GM12878 (cell line): ENCODE data around the gene DCLK2. TPM values are rescaled to one million over a fixed set of nuclear protein-coding genes. Genes with fewer than 3 reads are reported as not detected.

ENCODE experiments used
- ATAC-seq: fragments of 200-7000 bp; cut with Tn5 transposase; 3 replicates; pipeline ENCODE4 v1.9.1; 2020; ENCODE audit warnings: mild to moderate bottlenecking, moderate library complexity
- BruUV-seq: library from RNA; stranded (reverse); fragments of 400-500 nt; replicated peaks from 2 replicates; lab custom pipeline; 2021; lab: Mats Ljungman, UMichigan
- CTCF ChIA-PET: fragments of 300-600 bp; sonication (Branson Sonifier 250); formaldehyde crosslinking; extraction: SDS; loops from one replicate; lab custom pipeline; 2021; ENCODE audit warnings: inconsistent platforms; lab: Yijun Ruan, JAX
- POLR2A ChIA-PET: fragments of 350-600 bp; formaldehyde crosslinking; extraction: SDS; loops from one replicate; lab custom pipeline; 2021; ENCODE audit warnings: inconsistent platforms; lab: Charles Lee
- RAD21 ChIA-PET: fragments of 300-600 bp; sonication (Branson Sonifier 250); formaldehyde crosslinking; loops from one replicate; lab custom pipeline; 2023; ENCODE audit warnings: antibody characterized with exemption; ENCODE audit not compliant: unreplicated experiment; lab: Charles Lee
- SMC1A ChIA-PET: fragments of 300-600 bp; sonication (Branson Sonifier 250); formaldehyde crosslinking; loops from one replicate; lab custom pipeline; 2023; ENCODE audit not compliant: unreplicated experiment, uncharacterized antibody; lab: Charles Lee
- DNase-seq: peaks from one replicate; pipeline ENCODE4 v3.0.0-alpha.2; 2011; ENCODE audit warnings: low read depth, low spot score
- FAIRE-seq: peaks from 3 replicates; lab custom pipeline; 2011; peaks lifted over from hg19 to GRCh38; lab: Jason Lieb, UNC
- H2AFZ ChIP-seq: 2 replicates; pipeline ENCODE4 v1.6.0; 2011; ENCODE audit warnings: low read depth, low read length, control low read depth; ENCODE audit not compliant: control insufficient read depth
- H3K27ac ChIP-seq: 2 replicates; pipeline ENCODE4 v1.5.1; 2011; ENCODE audit warnings: control low read depth; ENCODE audit not compliant: control insufficient read depth, insufficient read depth
- H3K27me3 ChIP-seq, 2 experiments: replicated peaks in 1 of 2; 2 replicates each; pipeline versions ENCODE4 v1.6.0 to v1.6.1; 2011; ENCODE audit warnings: low read length in 1 of 2; ENCODE audit not compliant: control insufficient read depth in 2 of 2, insufficient read depth in 2 of 2
- H3K36me3 ChIP-seq, 2 experiments: 2 replicates each; pipeline ENCODE4 v1.5.1; 2011; ENCODE audit warnings: low read length in 1 of 2; ENCODE audit not compliant: control insufficient read depth in 2 of 2, insufficient read depth in 2 of 2
- H3K4me1 ChIP-seq: 2 replicates; pipeline ENCODE4 v1.6.1; 2011; ENCODE audit warnings: mild to moderate bottlenecking, low read length, moderate library complexity, mixed read lengths; ENCODE audit not compliant: control insufficient read depth, insufficient read depth
- H3K4me2 ChIP-seq: 2 replicates; pipeline ENCODE4 v1.6.0; 2011; ENCODE audit warnings: control low read depth; ENCODE audit not compliant: control insufficient read depth, insufficient read depth
- H3K4me3 ChIP-seq: fragments of 200-600 bp; sonication (generic); 2 replicates; pipeline ENCODE4 v1.5.1; 2016
- H3K79me2 ChIP-seq: 2 replicates; pipeline ENCODE4 v1.6.0; 2011; ENCODE audit warnings: low read length; ENCODE audit not compliant: control insufficient read depth, insufficient read depth
- H3K9ac ChIP-seq: 2 replicates; pipeline ENCODE4 v1.8.0; 2011; ENCODE audit warnings: low read length, control low read depth, mixed read lengths; ENCODE audit not compliant: control insufficient read depth, insufficient read depth
- H3K9me3 ChIP-seq: replicated peaks from 3 replicates; pipeline ENCODE4 v1.5.1; 2011; ENCODE audit warnings: mild to moderate bottlenecking, low read length; ENCODE audit not compliant: control insufficient read depth, insufficient read depth
- H4K20me1 ChIP-seq: 2 replicates; pipeline ENCODE4 v1.6.0; 2011; ENCODE audit not compliant: control insufficient read depth, insufficient read depth
- CBX5 ChIP-seq: sonication (generic); IDR thresholded peaks from 2 replicates; pipeline ENCODE4 v1.6.1; 2016; ENCODE audit warnings: low read depth, moderate library complexity, mild to moderate bottlenecking, inconsistent platforms
- CHD4 ChIP-seq: fragments of 200-600 bp; sonication (generic); IDR thresholded peaks from 2 replicates; pipeline ENCODE4 v1.6.1; 2016; ENCODE audit warnings: mild to moderate bottlenecking
- JUNB ChIP-seq: IDR thresholded peaks from 2 replicates; pipeline ENCODE4 v1.6.1; 2016; ENCODE audit warnings: antibody characterized with exemption, mild to moderate bottlenecking
- MEF2B ChIP-seq: fragments of 450-650 bp; IDR thresholded peaks from 2 replicates; pipeline ENCODE4 v1.6.1; 2018; ENCODE audit warnings: mild to moderate bottlenecking, moderate library complexity; ENCODE audit not compliant: partially characterized antibody, poor library complexity, severe bottlenecking
- MTA3 ChIP-seq: IDR thresholded peaks from 2 replicates; pipeline ENCODE4 v1.6.1; 2012; ENCODE audit warnings: low read length, inconsistent platforms, borderline replicate concordance
- NFIC ChIP-seq: IDR thresholded peaks from 2 replicates; pipeline ENCODE4 v1.6.1; 2012; ENCODE audit warnings: low read depth, mild to moderate bottlenecking, inconsistent platforms, low read length, moderate library complexity
- SP1 ChIP-seq: IDR thresholded peaks from one replicate; pipeline ENCODE4 v1.6.1; 2011; ENCODE audit warnings: low read depth, low read length
- TAF1 ChIP-seq: IDR thresholded peaks from 2 replicates; pipeline ENCODE4 v1.6.1; 2011; ENCODE audit warnings: mild to moderate bottlenecking, low read depth, low read length, borderline replicate concordance
- ZBED1 ChIP-seq: IDR thresholded peaks from 2 replicates; pipeline ENCODE4 v1.6.1; 2016; ENCODE audit warnings: borderline replicate concordance
- ZNF384 ChIP-seq: IDR thresholded peaks from 2 replicates; pipeline ENCODE4 v1.6.1; 2012; ENCODE audit warnings: low read depth, mild to moderate bottlenecking, low read length, improper control_type of control experiment, borderline replicate concordance
- WGBS: methylation state at CpG from one replicate; pipeline ENCODE4 v1.1.6; 2016; ENCODE audit warnings: low lambda C conversion rate; ENCODE audit not compliant: insufficient replicate concordance, insufficient coverage; ENCODE audit errors: missing lambda C conversion rate; 5-methylcytosine and 5-hydroxymethylcytosine counted together
- in situ Hi-C: fragments of 300-500 bp; cut with MboI; formaldehyde crosslinking; loops from 9 replicates; pipeline ENCODE4 v1.14.3; 2018; ENCODE audit warnings: mixed read lengths
- intact Hi-C: fragments of 100-400 bp; cut with micrococcal nuclease; formaldehyde crosslinking; loops from one replicate; pipeline ENCODE4 v1.14.2; 2022; ENCODE audit not compliant: unreplicated experiment
- polyA plus RNA-seq, 11 experiments: library from polyadenylated mRNA; depleted of rRNA in 4 of 11; unstranded in 6 of 11; stranded (reverse) in 5 of 11; fragments of >200 nt; fragmentation: Nextera tagmentation in 4 of 11; fragmentation: Illumina TruSeq in 1 of 11; extraction: Ambion mirVana in 4 of 11; extraction: Trizol in 1 of 11; gene quantifications; 1 replicate in 1 of 11; 2 replicates in 10 of 11; pipeline versions ENCODE4 v1.2.1 to v1.2.3, GENCODE V29; 2011 to 2016; ENCODE audit warnings: inconsistent platforms in 2 of 11, missing spikeins in 2 of 11, low read depth in 1 of 11
- total RNA-seq, 4 experiments: library from RNA; depleted of rRNA in 3 of 4; stranded (reverse); fragments of >200 nt in 3 of 4; fragmentation: Illumina TruSeq in 1 of 4; extraction: Trizol in 1 of 4; gene quantifications; 2 replicates each; pipeline versions ENCODE4 v1.2.1 to v1.2.3, GENCODE V29; 2013 to 2021
- TF ChIP-seq, protein P1 (sequence below): IDR thresholded peaks from 2 replicates; pipeline ENCODE4 v1.6.1; 2011; ENCODE audit warnings: borderline replicate concordance, low read depth, mild to moderate bottlenecking, moderate library complexity, low read length; ENCODE audit not compliant: insufficient read depth, poor library complexity, severe bottlenecking
- TF ChIP-seq, protein P2 (sequence below): fragments of 450-650 bp; IDR thresholded peaks from 2 replicates; pipeline ENCODE4 v1.6.1; 2017; ENCODE audit warnings: borderline replicate concordance

DCLK2 gene
- total and polyA plus RNA-seq, 10 of the 15 experiments (the other 5 are each of a cell fraction or from before 2014, with no cell fraction given) = not detected

DNA sequence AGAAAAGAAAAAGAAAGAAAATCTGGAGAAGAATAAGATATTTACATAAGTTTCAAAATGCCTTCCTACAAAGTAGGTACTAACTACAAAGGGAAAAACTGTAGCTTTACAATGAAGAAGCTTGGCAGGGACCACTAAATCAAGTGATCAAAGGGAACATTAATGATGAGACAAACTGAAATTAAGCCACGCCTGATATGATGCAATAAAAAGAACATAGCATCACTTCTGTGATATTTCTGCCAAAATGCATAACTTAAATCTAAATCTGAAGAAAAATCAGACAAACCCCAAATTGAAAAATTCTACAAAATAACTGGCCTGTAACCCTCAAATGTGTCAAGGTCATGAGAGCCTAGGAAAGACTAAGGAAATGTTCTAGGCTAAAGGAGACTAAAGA, 8.9 kb upstream of the DCLK2 start:
- FAIRE-seq (no peak), DNase-seq (no peak), ATAC-seq (no peak)
- SMC1A ChIA-PET = no interaction called here
- intact Hi-C loops = no loop called here
- H3K36me3 ChIP-seq = no peaks in the 10 kb centered on the region
- H3K4me3 ChIP-seq = no peak overlapping the region
- no peaks in the 10 kb centered on the region for H3K4me1 ChIP-seq
- no peak for TF ChIP-seq MEF2B
- no peak for TF ChIP-seq TAF1
- TF ChIP-seq CHD4 = no peak
- no peak for TF ChIP-seq CBX5
- no peak for TF ChIP-seq SP1
- TF ChIP-seq MTA3 = no peak
- TF ChIP-seq, protein P1, sequence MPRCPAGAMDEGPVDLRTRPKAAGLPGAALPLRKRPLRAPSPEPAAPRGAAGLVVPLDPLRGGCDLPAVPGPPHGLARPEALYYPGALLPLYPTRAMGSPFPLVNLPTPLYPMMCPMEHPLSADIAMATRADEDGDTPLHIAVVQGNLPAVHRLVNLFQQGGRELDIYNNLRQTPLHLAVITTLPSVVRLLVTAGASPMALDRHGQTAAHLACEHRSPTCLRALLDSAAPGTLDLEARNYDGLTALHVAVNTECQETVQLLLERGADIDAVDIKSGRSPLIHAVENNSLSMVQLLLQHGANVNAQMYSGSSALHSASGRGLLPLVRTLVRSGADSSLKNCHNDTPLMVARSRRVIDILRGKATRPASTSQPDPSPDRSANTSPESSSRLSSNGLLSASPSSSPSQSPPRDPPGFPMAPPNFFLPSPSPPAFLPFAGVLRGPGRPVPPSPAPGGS = no peak
- no peak for TF ChIP-seq NFIC
- no peak for TF ChIP-seq JUNB
- TF ChIP-seq, protein P2, sequence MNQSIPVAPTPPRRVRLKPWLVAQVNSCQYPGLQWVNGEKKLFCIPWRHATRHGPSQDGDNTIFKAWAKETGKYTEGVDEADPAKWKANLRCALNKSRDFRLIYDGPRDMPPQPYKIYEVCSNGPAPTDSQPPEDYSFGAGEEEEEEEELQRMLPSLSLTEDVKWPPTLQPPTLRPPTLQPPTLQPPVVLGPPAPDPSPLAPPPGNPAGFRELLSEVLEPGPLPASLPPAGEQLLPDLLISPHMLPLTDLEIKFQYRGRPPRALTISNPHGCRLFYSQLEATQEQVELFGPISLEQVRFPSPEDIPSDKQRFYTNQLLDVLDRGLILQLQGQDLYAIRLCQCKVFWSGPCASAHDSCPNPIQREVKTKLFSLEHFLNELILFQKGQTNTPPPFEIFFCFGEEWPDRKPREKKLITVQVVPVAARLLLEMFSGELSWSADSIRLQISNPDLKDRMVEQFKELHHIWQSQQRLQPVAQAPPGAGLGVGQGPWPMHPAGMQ = no peak
- no peak for TF ChIP-seq ZBED1
- no peak for TF ChIP-seq ZNF384
- no peaks in the 10 kb centered on the region; a peak in 1 of 4 replicates for H3K27me3 ChIP-seq
- H3K27ac ChIP-seq = no peak overlapping the region
- WGBS = 0% methylated on average over 1 of the region's 1 CpG
- RAD21 ChIA-PET = no interaction called here
- H3K79me2 ChIP-seq = no peaks in the 10 kb centered on the region
- no TSS peak for BruUV-seq
- H2AFZ ChIP-seq = no peak overlapping the region
- in situ Hi-C loops = no loop called here
- no peaks in the 10 kb centered on the region for H4K20me1 ChIP-seq
- no peaks in the 10 kb centered on the region for H3K9me3 ChIP-seq
- H3K9ac ChIP-seq = no peak overlapping the region
- POLR2A ChIA-PET = interaction anchor here (0.7 kb wide), 1 partner anchor 136 kb away, joined by 5 read pairs; no protein-coding TSS in a partner anchor
- H3K4me2 ChIP-seq = no peak overlapping the region
- CTCF ChIA-PET = no interaction called here
